Measurements from ENCODE around the gene ATP5PB. TPM values are rescaled to one million over a fixed set of nuclear protein-coding genes. Genes with fewer than 3 reads are reported as not detected.

The ATP5PB gene
- 100 to 1,000 TPM; 566 to 899 (median 797) TPM for total RNA-seq
- 100 to 1,000 TPM; 146 to 661 TPM for polyA plus RNA-seq
- long read RNA-seq, donor 1, transcript ATP5PB-202 (7 exons, 3,156 nt): major isoform, 344 of 355 reads
- long read RNA-seq, donor 1, partial matches to known transcripts: 3 of 355 reads
- long read RNA-seq, donor 1, other reads (novel, unspliced or antisense): 5 of 355 reads
- long read RNA-seq, donor 2, transcript ATP5PB-202 (7 exons, 3,156 nt): major isoform, 457 of 476 reads
- long read RNA-seq, donor 2, partial matches to known transcripts: 9 of 476 reads
- long read RNA-seq, donor 2, other reads (novel, unspliced or antisense): 8 of 476 reads
- long read RNA-seq, donor 3, transcript ATP5PB-202 (7 exons, 3,156 nt): major isoform, 602 of 636 reads
- long read RNA-seq, donor 3, transcript ATP5PB-201 (6 exons, 1,040 nt): minor isoform, 6 of 636 reads
- long read RNA-seq, donor 3, partial matches to known transcripts: 17 of 636 reads
- long read RNA-seq, donor 3, other reads (novel, unspliced or antisense): 11 of 636 reads

- ATAC-seq (peak; percentile 95 to 98 (median 96)), DNase-seq (peak; percentile 88 to 97)
- H3K4me3 ChIP-seq: peak within 1 kb of the TSS; percentile 61 to 89 (median 80)
- intact Hi-C loops (cut with DNase I): no loop called here
- no peaks in the 10 kb centered on the region for H3K27me3 ChIP-seq
- H3K27ac ChIP-seq: peak within 1 kb of the TSS; percentile 80 to 97 (median 90)
- H3K4me1 ChIP-seq: peaks cover 0 to 60% (median 57%) of the 10 kb centered on the region in 9 donors
- H3K36me3 ChIP-seq: peaks cover 0 to 68% (median 24%) of the 10 kb centered on the region in 9 donors
- 0 to 1% methylated on average over 52 to 54 of the region's 54 CpGs for WGBS, 2 donors
- H3K9me3 ChIP-seq: no peaks in the 10 kb centered on the region
- peak in 2 of 9 donors; percentile 7 to 9 for TF ChIP-seq CTCF (IDR thresholded peaks at IDR 0.05)
Observed at GRCh38 chr1:111448918-111449702, at the start of gene ATP5PB, which contains the start of gene WDR77. Gene ATP5PB, plus strand, starts transcription at chr1:111449464. Its CDS starts 78 bp downstream, at chr1:111449542. Gene WDR77, minus strand, starts transcription at chr1:111449256. Its CDS starts 87 bp downstream, at chr1:111449169.

- no peaks in the 10 kb centered on the region for H3K36me3 ChIP-seq
- no peaks in the 10 kb centered on the region for H3K4me1 ChIP-seq
- H3K27ac ChIP-seq: no peak overlapping the region
- H3K4me3 ChIP-seq: no peak overlapping the region
- ATAC-seq (no peak), DNase-seq (peak in 1 of 2 donors; percentile 47)
- H3K27me3 ChIP-seq: peaks cover 0 to 12% (median 0%) of the 10 kb centered on the region in 7 donors
- 29 to 30% methylated on average over 9 of the region's 9 CpGs for WGBS, 2 donors
- H3K9me3 ChIP-seq: no peaks in the 10 kb centered on the region
- intact Hi-C loops (cut with DNase I): loop anchor here in 9 of 10 donors (1.0 to 10.0 kb wide), 5 partner anchors 177 to 365 kb away; no protein-coding TSS in a partner anchor
- peak; percentile 39 to 79 (median 71) for TF ChIP-seq CTCF (IDR thresholded peaks at IDR 0.05)
Observed at GRCh38 chr1:111399792-111400610, 49.3 kb upstream of the ATP5PB start.

GRCh38 chr1:111402083-111402482 lies 47.2 kb upstream of the ATP5PB start:
- H3K9me3 ChIP-seq: no peaks in the 10 kb centered on the region
- DNase-seq (no peak), ATAC-seq (no peak)
- 85 to 88% methylated on average over 5 of the region's 5 CpGs for WGBS, 2 donors
- peaks cover 0 to 12% (median 0%) of the 10 kb centered on the region in 7 donors for H3K27me3 ChIP-seq
- H3K36me3 ChIP-seq: no peaks in the 10 kb centered on the region
- H3K27ac ChIP-seq: no peak overlapping the region
- intact Hi-C loops (cut with DNase I): loop anchor here in 3 of 10 donors (5.0 to 10.0 kb wide), 3 partner anchors 180 to 367 kb away; no protein-coding TSS in a partner anchor
- H3K4me1 ChIP-seq: peaks cover 0 to 12% (median 9%) of the 10 kb centered on the region in 9 donors
- no peak overlapping the region for H3K4me3 ChIP-seq
- TF ChIP-seq CTCF (IDR thresholded peaks at IDR 0.05): no peak
